Activated naive CD8-positive, alpha-beta T cell treated with anti-CD3 and anti-CD28 coated beads, Interleukin-2, amount 50 U/mL, for 16 hours (primary cell): ENCODE results near the gene ARHGAP19.
A peak's percentile ranks its signal among the peaks of the same experiment; 100 is the strongest.
"Not testable (repeated sequence)": the region's sequence is repeated elsewhere in the genome, so short reads cannot be mapped to it uniquely, and the experiment has no call there.

Experiments used
- DNase-seq: peaks from one replicate; pipeline ENCODE4 v3.0.0-alpha.2; 2020; ENCODE audit warnings: low read depth, low spot score

Gene ARHGAP19

DNA sequence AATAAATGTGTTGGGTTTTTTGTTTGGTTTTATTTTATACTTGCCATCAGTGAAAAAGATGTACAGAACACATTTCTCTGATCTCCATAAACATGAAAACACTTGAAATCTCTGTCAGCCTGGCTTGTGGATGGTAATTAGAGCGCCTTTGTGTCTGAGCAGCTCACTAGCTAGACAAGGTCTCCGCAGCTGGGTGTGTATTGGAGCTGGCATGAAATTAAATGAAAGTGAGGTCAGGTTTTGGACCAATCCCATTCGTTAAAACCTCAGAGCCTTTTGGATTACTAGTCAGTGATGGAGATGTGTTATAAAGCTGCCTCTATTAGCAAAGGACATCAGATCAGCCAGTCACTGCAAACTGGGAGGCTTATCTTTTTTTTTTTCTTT, 29.4 kb upstream of the ARHGAP19 start:
- DNase-seq, result no peak

DNA sequence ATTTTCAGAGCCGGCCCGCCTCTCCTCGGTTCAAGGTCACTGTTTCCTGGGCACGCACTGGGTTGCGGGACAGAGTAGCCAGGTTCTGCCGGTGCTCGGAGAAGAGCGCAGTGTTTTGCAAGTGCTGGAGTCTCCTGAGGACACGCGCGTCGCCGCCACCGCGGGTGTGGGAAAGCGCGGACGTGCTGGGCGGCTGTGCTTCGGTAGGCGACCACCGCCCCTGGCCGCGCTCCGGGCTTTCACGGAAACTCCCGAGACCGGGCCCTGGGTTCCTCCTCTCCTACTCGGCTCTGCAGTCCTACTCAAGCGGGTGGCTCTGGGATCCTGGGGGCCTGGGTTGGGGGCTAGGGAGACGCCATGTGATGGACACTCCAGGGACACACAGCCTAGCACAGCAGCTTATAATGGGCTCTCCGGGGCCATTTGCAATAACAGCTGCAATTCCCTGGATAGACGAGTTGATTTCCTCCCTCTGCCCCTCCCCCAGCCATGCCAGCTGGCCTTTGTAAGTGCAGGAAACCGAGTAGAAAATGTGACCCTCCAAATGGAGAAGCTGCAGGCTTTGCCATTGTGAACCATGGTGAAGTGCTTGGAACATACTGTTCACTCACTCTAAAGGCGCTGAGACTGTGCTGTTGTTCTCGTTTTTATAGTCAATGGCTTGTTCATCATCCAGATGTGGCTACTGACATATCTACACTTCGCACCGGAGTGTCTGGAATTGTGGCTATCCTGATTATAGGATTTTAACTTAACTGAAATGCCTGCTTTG, 28.8 kb upstream of the ARHGAP19 start:
- DNase-seq, result no peak

GRCh38 chr10:97320480-97321031, 28.1 kb upstream of the ARHGAP19 start:
- DNase-seq, result no peak

DNA sequence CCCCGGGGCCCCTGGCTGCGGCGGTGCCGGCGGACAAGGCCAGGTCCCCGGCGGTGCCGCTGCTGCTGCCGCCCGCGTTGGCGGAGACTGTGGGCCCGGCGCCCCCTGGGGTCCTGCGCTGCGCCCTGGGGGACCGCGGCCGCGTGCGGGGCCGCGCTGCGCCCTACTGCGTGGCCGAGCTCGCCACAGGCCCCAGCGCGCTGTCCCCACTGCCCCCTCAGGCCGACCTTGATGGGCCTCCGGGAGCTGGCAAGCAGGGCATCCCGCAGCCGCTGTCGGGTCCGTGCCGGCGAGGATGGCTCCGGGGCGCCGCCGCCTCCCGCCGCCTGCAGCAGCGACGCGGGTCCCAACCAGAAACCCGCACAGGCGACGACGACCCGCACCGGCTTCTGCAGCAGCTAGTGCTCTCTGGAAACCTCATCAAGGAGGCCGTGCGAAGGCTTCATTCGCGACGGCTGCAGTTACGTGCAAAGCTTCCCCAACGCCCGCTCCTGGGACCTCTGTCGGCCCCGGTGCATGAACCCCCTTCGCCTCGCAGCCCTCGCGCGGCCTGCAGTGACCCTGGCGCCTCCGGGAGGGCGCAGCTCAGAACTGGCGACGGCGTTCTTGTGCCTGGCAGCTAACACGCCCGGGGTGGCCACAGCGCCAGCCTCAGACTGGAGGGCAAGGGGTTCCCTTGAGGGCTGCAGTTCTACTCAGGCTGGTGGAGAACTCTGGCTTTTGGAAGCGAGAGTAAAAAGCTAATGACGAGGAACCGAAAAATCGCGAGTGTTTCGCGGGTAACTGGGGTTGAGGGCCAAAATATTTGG, 27.4 kb upstream of the ARHGAP19 start:
- no peak for DNase-seq

GRCh38 chr10:97318772-97319651, 26.6 kb upstream of the ARHGAP19 start, which contains the start of gene FRAT1:
Gene FRAT1 (plus strand): TSS chr10:97319271. CDS start chr10:97319454, 183 bp downstream.
- DNase-seq, result peak; percentile 66

DNA sequence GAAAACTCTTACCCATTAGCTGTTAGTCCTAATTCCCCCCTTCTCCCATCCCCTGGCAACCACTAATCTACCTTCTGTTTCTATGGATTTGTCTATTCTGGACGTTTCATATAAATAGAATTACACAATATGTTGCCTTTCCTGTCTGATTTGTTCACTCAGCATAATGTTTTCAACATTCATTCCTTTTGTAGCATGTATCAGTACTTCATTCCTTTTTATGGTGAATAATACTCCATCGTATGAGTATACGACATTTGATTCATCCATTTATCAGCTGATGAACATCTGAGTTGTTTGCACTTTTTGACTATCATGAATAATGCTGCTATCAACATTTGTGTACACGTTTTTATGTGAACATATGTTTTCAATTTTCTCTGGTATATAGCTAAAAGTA, 22.2 kb upstream of the ARHGAP19 start:
- DNase-seq, result no peak

- DNase-seq, result no peak
Measured at GRCh38 chr10:97312897-97313296, 20.5 kb upstream of the ARHGAP19 start.

DNA sequence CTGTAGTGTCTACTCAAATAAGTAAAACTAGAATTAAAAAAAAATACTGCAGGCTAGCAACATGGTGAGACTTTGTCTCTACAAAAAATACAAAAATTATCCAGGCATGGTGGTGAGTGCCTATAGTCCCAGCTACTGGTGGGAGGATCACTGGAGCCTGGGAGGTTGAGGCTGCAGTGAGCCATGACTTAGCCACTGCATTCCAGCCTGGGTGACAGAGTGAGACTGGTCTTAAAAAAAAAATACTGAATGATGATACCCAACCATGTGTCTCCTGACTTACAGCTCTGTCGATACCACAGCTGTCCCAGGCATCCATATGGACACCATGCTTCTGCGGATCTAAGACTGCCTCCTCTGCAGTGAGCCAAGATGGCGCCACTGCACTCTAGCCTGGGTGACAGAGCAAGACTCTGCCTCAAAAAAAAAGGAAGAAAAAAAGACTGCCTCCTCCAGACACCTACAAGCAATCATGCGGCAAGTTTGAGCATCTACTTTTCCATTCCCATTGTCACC, 18.7 kb upstream of the ARHGAP19 start:
- DNase-seq, result no peak

DNA sequence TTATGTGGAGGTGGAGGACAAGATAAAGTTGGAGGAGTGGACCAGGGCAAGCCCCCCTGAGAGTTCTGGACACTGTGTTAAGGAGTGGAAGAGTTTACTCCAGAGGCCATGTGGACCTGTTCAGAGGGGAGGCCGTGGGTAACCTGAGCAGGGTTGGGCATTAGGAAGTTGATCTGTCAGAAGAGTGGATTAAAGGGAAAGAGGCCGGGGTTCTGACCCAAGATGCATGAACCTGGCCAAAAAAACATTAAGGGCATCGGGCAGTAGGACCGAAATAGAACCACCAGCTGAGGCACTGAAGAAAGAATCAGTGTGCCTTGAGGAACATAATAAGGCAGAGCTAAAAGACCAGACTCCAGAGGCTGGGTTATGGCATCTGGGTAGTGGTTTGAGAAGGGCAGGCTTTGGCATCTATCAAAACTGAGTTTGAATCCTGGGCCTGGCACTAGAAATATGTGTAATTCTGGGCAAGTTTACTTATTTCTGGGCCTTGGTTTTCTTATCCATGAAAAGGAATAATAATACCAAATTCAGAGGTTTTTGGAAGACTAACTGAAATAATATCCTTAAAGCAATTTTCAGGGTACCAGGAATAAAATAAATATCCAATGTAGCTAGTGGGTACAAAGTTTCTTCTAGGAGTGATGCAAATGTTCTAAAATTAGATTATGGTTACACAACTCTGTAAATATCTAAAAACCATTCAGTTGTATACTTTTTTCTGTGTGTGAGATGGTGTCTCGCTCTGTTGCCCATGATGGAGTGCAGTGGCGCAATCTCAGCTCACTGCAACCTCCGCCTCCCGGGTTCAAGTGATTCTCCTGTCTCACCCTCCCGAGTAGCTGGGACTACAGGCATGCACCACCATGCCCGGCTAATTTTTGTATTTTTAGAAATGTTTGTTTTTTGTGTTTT, 15.7 kb upstream of the ARHGAP19 start:
- DNase-seq, result no peak

DNA sequence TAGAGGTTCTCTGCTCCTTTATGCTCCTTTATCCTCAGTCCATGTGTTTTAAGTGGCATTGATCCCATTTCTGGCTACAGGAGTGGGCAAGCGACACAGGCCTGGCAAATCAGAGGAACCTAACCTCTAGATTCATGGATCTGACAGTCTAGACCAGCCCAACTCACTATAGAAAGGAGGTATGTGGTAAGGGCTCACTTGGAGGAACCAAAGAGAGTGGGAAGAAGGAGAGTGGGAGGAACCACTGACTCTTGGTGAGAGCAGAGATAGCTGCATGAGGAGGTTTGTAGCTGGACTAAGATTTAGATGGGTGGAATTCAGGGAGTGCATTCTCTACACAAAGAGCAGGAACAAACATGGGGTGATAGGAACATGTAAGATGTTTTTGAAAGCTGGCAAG, 15.0 kb upstream of the ARHGAP19 start:
- no peak for DNase-seq

DNA sequence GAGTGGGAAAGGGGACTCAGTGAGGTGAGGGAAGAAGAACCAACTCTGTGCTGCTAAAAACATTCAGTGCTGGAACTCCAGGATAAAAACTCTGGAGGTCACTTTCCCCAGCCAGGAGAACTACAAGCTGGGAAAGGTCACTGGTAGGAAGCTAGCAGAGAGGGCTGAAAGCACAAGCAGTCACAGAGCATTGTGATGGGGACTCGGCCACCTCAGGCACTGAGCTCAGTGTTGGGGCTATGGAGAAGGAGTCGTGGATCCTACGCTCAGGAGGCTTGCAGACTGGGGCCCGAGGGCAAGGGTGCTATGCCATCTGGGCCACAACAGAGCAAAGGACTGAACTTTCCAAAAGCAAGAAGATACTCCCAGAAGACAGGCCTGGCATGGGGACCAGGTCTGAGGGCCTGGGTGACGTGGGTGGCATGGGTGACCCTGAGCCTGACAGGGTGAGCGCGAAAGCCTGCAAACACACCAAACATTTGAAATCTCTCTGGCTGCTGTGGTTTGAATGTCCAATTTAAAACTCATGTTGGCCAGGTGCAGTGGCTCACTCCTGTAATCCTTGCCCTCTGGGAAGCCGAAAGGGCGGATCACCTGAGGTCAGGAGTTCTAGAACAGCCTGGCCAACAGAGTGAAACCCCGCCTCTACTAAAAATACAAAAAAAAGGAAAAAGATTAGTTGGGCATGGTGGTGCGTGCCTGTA, 9.8 kb upstream of the ARHGAP19 start:
- no peak for DNase-seq

DNA sequence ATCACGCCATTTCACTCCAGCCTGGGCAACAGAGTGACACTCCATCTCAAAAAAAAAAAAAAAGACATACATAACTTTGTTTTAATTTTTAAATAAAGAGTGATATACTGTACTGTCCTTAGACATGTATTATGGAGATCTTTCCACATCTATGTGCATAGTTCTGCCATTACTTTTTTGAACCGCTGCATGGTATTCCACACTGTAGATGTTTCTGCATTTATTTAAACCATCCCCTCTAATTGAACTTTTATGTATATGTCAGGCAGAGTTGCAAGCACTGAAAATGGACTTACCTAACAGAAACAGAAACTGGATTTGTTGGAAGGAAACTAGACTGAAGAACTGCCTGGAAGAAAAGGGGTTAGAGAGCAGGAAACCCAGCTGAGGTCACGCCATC, 8.5 kb upstream of the ARHGAP19 start:
- DNase-seq, result no peak

DNA sequence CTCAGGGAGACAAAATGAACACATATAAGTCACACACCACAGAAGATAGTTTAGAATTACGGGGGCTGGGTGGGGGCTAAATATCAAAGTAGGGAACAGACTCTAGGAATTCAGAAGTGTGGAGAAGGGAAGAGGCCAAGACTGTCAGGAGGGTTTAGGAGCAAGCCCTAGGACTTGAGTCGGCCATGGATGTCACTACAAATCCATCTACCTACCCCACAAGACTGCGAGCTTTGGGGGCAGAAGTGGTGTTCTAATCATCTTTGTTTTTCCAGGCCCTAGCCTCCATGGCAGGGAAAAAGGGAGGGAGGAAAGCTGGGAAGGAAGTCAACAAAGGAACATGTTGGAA, 5.8 kb upstream of the ARHGAP19 start:
- DNase-seq, result no peak

GRCh38 chr10:97297556-97298222, 5.3 kb upstream of the ARHGAP19 start:
- DNase-seq, result no peak

DNA sequence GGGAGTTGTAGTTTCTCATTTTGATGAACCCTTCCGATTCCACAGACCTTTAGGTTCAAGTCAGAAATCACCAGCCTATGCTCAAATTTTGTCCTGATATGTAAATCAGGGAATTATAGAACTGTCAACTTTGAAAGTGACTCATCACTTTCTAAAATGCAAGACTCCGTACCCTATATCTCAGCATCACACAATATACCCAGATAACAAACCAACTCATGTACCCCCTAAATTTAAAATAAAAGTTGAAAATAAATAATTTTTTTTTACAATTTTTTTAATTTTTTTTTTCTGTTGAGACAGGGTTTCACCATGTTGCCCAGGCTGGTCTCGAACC, 393 bp upstream of the ARHGAP19 start:
- DNase-seq, result no peak

DNA sequence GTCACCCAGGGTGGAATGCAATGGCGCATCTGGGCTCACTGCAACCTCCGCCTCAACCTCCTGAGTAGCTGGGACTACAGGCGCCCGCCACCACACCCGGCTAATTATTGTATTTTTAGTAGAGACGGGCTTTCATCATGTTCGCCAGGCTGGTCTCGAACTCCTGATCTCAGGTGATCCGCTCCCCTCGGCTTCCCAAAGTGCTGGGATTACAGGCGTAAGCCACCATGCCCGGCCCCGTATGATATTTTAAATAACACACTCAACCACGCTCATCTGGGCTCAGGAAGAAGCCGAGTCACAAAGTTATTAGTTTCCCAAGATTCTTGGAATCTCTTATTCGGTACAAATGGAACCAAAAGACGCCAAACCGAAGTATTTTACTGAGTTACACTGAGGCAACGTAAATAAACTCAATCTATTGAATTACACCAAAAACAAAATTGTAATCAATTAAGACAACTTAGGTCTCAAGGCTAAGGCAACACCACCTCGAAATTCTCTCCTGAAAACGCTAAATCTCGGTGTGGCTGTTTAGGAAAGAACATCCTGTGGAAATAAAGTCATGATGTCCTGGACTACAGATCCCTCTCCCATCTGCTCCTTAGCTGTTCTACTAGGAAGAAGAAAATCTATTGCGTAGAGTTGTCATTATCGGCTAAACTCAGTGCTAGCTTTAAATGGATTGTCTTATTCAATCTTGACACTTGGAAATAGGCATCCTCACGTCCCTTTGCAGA, 910 bp downstream of the ARHGAP19 start:
- DNase-seq, result no peak

DNA sequence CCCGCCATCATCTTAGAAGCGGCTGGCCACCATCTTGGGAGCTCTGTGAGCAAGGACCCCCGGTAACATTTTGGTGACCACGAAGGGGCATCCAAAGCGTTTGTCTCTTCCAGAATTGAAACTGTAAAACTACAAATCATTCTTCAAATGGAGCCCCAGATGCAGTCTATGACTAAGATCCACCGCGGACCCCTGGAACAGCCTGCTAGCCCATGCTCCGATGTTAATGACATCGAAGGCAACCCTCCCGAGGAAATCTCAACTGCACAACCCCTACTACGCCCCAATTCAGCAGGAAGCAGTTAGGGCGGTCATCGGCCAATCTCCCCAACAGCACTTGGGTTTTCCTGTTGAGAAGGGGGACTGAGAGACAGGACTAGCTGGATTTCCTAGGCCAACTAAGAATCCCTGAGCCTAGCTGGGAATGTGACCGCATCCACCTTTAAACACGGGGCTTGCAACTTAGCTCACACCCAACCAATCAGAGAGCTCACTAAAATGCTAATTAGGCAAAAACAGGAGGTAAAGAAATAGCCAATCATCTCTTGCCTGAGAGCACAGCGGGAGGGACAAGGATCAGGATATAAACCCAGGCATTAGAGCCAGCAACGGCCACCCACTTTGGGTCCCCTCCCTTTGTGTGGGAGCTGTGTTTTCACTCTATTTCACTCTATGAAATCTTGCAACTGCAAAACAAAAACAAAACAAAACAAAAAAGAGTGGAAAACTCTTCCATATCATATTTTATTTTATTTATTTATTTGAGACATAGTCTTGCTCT, 1.7 kb downstream of the ARHGAP19 start:
- not testable (repeated sequence) for DNase-seq

- DNase-seq, result not testable (repeated sequence)
Measured at GRCh38 chr10:97290076-97290475, 2.4 kb downstream of the ARHGAP19 start.
